GM19455 (cell line): ENCODE data around the gene MLST8.
"Not testable (repeated sequence)": the region's sequence is repeated elsewhere in the genome, so short reads cannot be mapped to it uniquely, and the experiment has no call there.

ENCODE experiments used
- ATAC-seq: cut with Tn5 transposase; IDR thresholded peaks from one replicate; pipeline ENCODE4 v1.9.1; 2021; ENCODE audit not compliant: unreplicated experiment

Gene MLST8

GRCh38 chr16:2231016-2231931, 26.0 kb downstream of the MLST8 start:
- no peak for ATAC-seq

- ATAC-seq = no peak
Observed at GRCh38 chr16:2232094-2232990, 27.1 kb downstream of the MLST8 start.

- no peak for ATAC-seq
Observed at GRCh38 chr16:2233046-2233775, 28.0 kb downstream of the MLST8 start.

GRCh38 chr16:2233872-2234812, 28.9 kb downstream of the MLST8 start:
- no peak for ATAC-seq

GRCh38 chr16:2234813-2235170, 29.5 kb downstream of the MLST8 start:
- ATAC-seq = no peak

- ATAC-seq = no peak
Observed at GRCh38 chr16:2235234-2235651, 30.0 kb downstream of the MLST8 start.

- no peak for ATAC-seq
Observed at GRCh38 chr16:2235695-2236336, 30.6 kb downstream of the MLST8 start.

- no peak for ATAC-seq
Observed at GRCh38 chr16:2236337-2237101, 31.3 kb downstream of the MLST8 start, which contains the start of gene DNASE1L2. Gene DNASE1L2 (plus strand): TSS chr16:2236444. CDS start chr16:2236817, 373 bp downstream.

- ATAC-seq = no peak
Observed at GRCh38 chr16:2237102-2237482, 31.8 kb downstream of the MLST8 start.

- ATAC-seq = no peak
Observed at GRCh38 chr16:2237493-2238149, 32.4 kb downstream of the MLST8 start.

- ATAC-seq = no peak
Observed at GRCh38 chr16:2238150-2238837, 33.0 kb downstream of the MLST8 start.

- no peak for ATAC-seq
Observed at GRCh38 chr16:2238838-2239675, 33.8 kb downstream of the MLST8 start.

GRCh38 chr16:2240331-2240730, 35.1 kb downstream of the MLST8 start:
- ATAC-seq = not testable (repeated sequence)

- ATAC-seq = no peak
Observed at GRCh38 chr16:2242598-2242997, 37.3 kb downstream of the MLST8 start.

GRCh38 chr16:2243031-2243528, 37.8 kb downstream of the MLST8 start:
- no peak for ATAC-seq

- ATAC-seq = no peak
Observed at GRCh38 chr16:2243781-2244180, 38.5 kb downstream of the MLST8 start.

GRCh38 chr16:2244301-2244700, 39.0 kb downstream of the MLST8 start:
- ATAC-seq = no peak
